ENCODE measurements around the gene SCRN1.
"Not testable (repeated sequence)": the region's sequence is repeated elsewhere in the genome, so short reads cannot be mapped to it uniquely, and the experiment has no call there.

Gene SCRN1

DNA sequence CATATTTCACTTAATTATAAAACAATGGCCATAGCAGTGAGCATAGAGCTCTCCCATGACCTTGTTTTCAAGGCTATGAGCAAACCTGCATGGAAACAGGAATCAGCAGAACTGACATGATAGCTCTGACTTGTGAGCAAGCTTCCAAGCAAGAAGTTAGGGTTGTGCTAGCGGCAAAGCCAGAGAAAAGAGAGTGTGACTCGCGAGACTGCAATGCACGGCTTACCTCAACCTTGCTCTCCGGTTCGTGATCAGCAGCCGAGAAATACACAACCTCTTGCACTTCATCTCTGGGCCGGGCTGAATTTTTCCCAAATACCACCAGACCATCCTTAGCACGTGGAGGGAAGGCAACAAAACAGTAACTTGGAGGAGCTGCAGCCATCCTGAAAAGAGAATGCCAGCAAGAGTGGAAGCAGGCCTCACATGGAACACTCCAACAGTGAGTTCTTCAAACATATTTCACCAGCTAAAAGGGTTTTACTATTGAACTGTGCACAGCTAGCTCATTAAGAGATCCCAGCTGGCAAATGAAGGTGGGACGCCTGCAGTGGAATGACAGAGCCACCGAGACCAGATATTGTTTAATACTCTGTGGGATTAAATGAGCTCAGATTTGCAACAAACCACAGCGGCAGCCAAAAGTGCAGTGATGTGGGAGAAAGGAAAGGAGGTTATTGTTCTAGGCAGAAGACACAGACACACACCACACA is 20.8 kb downstream of the SCRN1 start:
- DNase-seq (ENCODE audit: low read depth in 2 of 2), result no peak

- DNase-seq (ENCODE audit: low read depth in 2 of 2), result no peak
Measured at GRCh38 chr7:29965030-29965429, 24.6 kb downstream of the SCRN1 start.

DNA sequence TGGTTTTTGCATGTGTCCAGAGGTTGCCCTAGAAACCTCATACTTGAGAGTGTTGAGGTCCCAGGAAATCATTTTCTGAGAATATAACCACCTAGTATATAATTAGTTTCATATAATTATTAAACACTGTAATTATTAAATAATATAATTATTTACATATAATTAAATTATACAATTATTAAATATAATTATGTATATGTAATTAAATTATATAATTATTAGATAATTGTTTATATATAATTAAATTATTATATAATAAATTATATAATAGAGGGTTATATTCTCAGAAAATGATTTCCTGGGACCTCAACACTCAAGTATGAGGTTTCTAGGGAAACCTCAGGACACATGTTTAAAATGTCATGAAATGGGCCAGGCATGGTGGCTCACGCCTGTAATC is 27.6 kb downstream of the SCRN1 start:
- DNase-seq (ENCODE audit: low read depth in 2 of 2), result no peak

DNA sequence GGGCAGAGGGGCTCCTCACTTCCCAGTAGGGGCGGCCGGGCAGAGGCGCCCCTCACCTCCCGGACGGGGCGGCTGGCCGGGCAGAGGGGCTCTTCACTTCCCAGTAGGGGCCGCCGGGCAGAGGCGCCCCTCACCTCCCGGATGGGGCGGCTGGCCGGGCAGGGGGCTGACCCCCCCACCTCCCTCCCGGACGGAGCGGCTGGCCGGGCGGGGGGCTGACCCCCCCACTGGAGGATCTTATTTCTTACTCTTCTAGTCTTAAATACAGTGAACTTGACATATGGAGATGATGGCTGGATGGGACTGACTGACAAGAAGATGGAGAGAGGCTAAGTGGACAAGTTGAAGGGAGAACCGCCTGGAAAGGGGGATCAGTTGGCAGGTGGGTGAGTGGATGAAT is 28.0 kb downstream of the SCRN1 start:
- not testable (repeated sequence) for DNase-seq (ENCODE audit: low read depth in 2 of 2)

GRCh38 chr7:29958667-29959358 is 30.8 kb downstream of the SCRN1 start:
- DNase-seq (ENCODE audit: low read depth in 2 of 2), result no peak

GRCh38 chr7:29957521-29958310 is 31.9 kb downstream of the SCRN1 start:
- DNase-seq (ENCODE audit: low read depth in 2 of 2), result no peak

- no peak for DNase-seq (ENCODE audit: low read depth in 2 of 2)
Measured at GRCh38 chr7:29956487-29956836, 33.1 kb downstream of the SCRN1 start.

GRCh38 chr7:29955799-29956486 is 33.7 kb downstream of the SCRN1 start:
- DNase-seq (ENCODE audit: low read depth in 2 of 2), result no peak

DNA sequence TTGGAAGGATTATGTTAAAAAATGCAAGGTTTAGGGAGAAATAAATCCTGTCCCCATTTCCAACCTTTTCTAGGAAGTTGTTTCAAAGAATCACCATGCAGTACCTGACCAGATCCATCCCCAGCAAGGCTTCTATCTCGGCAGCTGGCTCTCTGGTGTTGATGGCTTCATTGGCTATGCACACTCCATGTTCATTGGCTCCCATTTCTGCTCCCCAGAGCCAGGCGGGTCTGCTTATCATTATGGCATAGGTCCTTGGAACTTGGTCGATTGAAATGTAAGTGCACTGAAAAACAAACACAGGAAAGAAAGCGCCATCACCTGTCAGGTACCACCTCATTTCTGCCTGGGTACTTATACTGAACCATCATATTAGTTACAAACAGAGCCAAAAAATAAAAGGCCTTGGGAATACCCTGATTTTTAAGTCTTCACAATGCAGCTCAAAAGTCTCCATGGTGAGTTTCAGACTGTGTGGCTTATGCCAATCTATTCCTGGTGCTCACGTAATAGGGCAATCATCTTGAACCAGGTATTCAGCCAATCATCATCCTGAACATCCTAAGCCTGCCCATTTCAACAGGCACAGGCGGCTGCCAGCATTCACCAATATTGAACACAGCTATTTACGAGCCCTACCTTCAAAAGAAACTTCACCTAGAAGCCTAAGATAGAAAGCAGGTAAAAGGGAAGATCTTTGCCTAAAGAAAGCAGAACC is 34.4 kb downstream of the SCRN1 start:
- DNase-seq (ENCODE audit: low read depth in 2 of 2), result no peak

GRCh38 chr7:29953726-29954347 is 35.8 kb downstream of the SCRN1 start:
- no peak for DNase-seq (ENCODE audit: low read depth in 2 of 2)

DNA sequence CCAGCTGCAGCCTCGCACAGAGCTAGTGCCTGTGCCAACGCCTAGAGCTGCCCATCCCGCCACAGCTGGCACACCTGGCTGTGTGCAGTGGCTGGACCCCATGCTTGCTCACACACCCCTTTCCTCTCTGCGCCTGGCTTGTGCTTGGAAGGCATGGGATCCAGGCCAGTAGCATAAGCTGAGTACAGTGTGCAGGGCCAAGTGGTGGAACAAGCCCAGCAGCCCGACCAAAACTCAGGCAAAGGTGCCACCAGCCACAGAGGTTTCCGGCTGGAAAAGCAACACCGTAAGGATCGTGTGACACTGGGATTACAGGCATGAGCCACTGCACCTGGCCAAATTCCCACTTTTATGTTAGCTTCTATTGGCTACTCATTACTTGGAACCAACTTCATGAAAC is 38.4 kb downstream of the SCRN1 start:
- no peak for DNase-seq (ENCODE audit: low read depth in 2 of 2)

- no peak for DNase-seq (ENCODE audit: low read depth in 2 of 2)
Measured at GRCh38 chr7:29950480-29950879, 39.1 kb downstream of the SCRN1 start.

DNA sequence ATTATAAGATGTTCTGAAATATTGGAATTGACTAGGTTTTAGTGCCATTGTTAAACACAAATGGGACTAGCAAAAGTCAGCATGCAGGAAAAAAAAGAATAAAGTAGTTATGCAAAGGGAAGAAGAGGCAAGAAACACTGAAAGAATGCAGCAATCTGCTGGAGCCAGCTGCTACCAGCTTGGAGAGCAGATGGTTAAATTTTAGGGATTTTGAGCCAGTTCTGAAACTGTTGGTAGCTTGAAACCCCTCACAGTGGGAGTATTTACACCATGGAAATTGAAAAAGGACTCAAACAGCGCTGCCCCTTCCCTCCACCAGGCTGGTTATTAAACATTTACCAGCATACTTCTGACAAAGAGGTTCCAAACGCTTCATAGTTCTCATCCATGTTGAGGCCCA is 41.0 kb downstream of the SCRN1 start:
- no peak for DNase-seq (ENCODE audit: low read depth in 2 of 2)

DNA sequence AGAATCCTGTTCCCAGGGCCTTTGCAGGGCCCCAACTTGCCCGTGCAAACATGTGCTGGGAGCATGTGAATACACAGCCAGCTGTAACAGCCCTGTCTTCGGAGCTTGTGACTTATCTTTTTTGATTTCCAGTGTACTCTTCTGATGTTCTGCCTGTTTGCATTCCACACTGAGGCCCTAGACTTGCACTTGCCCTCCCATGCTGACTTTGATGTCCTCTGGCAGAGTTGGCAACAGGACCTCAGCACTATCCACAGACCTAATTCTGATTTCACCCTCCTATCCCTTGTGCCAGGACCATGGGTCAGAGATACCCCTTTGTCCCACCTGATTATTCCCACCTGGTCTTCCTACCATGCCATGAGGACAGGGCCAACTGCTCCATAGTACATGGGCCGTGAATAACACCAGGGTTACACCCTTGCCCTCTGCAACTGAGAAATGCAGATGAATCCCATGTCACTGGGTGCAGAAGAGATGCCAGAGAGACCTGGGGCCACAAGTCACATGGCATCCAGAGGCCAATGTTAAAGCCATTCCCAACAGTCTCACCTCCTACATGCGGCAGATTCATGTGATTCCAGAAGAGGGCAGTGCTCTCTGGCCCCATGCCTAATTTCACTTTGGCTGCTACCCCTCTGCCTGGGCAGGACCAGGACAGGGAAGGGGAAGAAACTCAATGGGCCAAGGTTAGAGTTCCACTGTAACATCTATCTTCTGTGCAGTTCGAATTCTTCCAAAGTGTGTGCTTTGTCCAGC is 43.0 kb downstream of the SCRN1 start:
- DNase-seq (ENCODE audit: low read depth in 2 of 2), result no peak

GRCh38 chr7:29945259-29945809 is 44.3 kb downstream of the SCRN1 start:
- DNase-seq (ENCODE audit: low read depth in 2 of 2), result no peak

DNA sequence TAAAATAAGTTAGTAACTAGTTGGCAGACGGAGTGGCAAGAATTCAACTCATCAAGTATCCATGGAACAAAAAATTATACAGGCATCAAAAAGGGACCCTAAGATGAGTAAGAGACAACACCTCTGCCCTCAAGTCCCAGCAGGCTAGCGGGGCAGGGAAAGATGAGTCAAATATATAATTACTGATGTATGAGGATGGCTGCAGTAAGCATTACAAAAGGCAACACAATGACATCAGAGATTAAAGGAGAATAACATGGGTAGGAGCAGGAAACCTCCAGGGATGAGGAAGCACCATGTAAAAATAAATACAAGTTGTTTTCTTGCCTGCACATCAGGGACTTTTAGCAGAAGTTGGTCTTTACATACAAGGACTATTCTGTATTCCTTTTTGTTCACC is 49.4 kb downstream of the SCRN1 start:
- no peak for DNase-seq (ENCODE audit: low read depth in 2 of 2)

DNA sequence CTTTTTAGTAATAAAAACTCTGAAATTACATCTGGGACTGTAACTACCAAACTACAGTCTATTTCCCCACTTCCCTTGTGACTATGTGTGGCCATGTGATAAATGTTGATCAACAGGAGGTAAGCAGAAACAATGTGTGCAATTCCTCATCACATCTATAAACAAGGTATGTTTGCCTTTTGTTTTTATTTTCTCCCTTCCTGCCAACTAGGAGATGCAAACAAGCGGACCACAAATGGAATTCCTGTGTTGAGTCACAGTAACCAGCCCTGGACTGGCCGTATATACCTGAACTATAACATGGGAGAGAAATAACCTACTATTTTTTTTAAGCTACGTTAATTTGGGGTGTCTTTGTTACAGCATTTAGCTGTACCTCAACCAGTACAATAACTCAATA is 52.5 kb downstream of the SCRN1 start:
- DNase-seq (ENCODE audit: low read depth in 2 of 2), result no peak

DNA sequence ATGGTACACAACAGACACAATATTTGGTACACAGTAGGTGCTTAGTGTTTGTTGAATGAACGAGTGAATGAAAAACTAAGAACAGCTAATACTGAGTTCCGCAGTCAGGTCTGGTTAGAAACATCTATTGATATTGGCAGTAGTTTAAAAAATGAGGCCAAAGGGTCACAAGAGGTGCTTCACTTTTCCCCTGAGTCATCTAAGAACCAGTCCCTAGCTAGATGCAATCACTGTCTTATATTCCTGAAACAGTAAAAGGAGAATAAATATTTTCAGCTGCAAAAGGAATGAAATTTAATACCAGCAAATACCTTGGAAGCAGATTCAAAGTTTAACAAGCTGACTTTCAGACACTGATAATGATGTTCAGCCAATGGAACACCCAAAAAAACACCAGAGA is 54.5 kb downstream of the SCRN1 start:
- DNase-seq (ENCODE audit: low read depth in 2 of 2), result no peak

DNA sequence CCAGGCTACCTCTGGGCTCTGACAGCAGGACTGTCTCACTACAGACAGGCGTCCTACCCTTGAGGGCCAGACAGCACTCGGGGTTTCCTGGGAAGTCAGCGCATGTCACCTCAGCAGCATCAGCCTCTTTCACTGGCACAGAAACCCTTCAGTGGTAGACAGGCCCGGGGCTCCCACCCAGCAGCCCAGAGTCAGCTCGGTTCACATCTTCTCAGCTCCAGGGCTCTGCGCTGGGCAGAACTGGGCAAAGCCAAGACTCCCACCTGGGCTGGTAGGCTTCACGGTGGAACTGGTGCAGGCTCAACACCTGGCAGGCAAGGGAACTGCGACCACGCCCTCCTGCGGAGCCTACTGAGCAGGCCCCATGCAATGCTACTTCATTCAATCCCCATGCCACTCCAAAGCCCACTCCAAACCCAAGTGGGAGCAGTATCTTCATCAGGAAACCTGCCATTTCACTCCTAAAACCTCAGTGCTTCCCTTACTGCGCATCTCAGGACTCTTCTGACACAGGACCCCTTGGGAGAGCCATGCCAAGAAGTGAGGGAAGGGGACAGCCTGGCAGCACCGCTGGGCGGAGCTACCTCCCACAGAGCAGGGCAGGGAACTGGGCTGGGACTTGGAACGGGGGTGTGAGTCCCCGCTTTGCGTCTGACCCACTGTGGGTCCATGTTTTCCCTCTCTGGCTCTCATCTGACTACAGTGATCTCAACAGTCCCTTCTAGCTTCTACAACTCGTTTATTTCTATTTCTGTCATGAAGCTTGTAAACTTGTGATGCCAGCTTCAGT is 60.4 kb downstream of the SCRN1 start:
- DNase-seq (ENCODE audit: low read depth in 2 of 2), result no peak

Data from stimulated activated CD8-positive, alpha-beta memory T cell treated with anti-CD3 and anti-CD28 coated beads, Interleukin-15, amount 100 ng/mL, for 4 hours (primary cell).